Activated naive CD4-positive, alpha-beta T cell treated with anti-CD3 and anti-CD28 coated beads, Interleukin-2, amount 10 ng/mL, durations not matched to agents 7 days and 5 days (primary cell): Measurements from ENCODE around the gene BRCA1.
A peak's percentile ranks its signal among the peaks of the same experiment; 100 is the strongest.
"Not testable (repeated sequence)": the region's sequence is repeated elsewhere in the genome, so short reads cannot be mapped to it uniquely, and the experiment has no call there.

Experiments used
- CTCF ChIA-PET: fragments of 350-600 bp; sonication (Branson Sonifier 250); formaldehyde crosslinking; loops from one replicate; lab custom pipeline; 2021; ENCODE audit warnings: antibody characterized with exemption; lab: Charles Lee
- DNase-seq: peaks from one replicate; pipeline ENCODE4 v3.0.0-alpha.2; 2020
- H3K27ac Mint-ChIP-seq: one replicate; pipeline ENCODE4 v1.8.0; 2021; ENCODE audit warnings: mild to moderate bottlenecking, moderate library complexity, mixed read lengths
- H3K27me3 Mint-ChIP-seq: one replicate; pipeline ENCODE4 v1.8.0; 2021; ENCODE audit warnings: mild to moderate bottlenecking, mixed read lengths
- H3K36me3 Mint-ChIP-seq: one replicate; pipeline ENCODE4 v1.8.0; 2021; ENCODE audit warnings: mixed read lengths
- H3K4me1 Mint-ChIP-seq: one replicate; pipeline ENCODE4 v1.8.0; 2021; ENCODE audit warnings: mixed read lengths
- H3K4me3 Mint-ChIP-seq: one replicate; pipeline ENCODE4 v1.8.0; 2021; ENCODE audit warnings: mild to moderate bottlenecking, moderate library complexity, mixed read lengths
- H3K9me3 Mint-ChIP-seq: one replicate; pipeline ENCODE4 v1.8.0; 2021; ENCODE audit warnings: mixed read lengths

The BRCA1 gene

DNA sequence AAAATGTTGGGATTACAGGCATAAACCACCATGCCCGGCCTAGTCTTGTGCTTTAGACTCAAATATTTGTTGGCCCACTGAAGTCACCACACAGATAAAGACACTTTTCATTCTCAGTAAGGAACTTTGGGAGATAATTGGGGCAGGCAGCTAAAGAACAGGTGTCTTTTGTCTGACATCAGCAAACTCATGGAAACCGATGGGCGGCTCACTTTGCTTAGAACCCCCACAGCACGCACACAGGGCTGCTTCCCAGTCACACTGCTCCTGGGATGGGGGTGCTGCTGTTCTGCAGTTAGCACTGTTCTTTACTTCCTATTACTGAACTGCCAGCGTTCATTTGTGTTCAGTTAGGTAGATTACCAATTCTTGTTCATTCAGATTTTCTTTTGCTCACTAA, 18.0 kb upstream of the BRCA1 start:
- H3K36me3 Mint-ChIP-seq: no peaks in the 10 kb centered on the region
- H3K9me3 Mint-ChIP-seq: no peaks in the 10 kb centered on the region
- H3K4me1 Mint-ChIP-seq: no peaks in the 10 kb centered on the region
- H3K27me3 Mint-ChIP-seq: no peaks in the 10 kb centered on the region
- H3K4me3 Mint-ChIP-seq: no peak overlapping the region
- CTCF ChIA-PET: no interaction called here
- H3K27ac Mint-ChIP-seq: no peak overlapping the region
- DNase-seq: no peak

DNA sequence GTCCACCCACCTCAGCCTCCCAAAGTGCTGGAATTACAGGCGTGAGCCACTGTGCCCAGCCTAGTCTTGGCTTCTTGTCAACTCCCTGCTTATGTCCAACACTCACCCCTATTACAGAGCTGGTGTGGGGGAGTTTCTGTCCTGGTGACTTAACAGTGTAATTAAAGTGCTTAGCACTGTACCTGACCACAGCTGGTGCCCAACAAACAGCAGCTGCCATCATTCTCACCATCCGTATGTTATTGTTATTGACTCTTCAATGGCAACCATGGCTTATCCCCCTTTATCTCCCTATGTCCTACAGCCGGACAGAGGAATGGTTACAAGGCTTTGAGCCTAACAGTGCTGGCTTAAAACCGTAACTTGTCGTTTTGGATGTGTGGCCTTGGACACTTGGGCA, 17.0 kb upstream of the BRCA1 start:
- Mint-ChIP-seq H3K4me1 (no peaks in the 10 kb centered on the region), H3K4me3 (no peak overlapping the region), H3K27ac (no peak overlapping the region), H3K27me3 (no peaks in the 10 kb centered on the region), H3K9me3 (no peaks in the 10 kb centered on the region), H3K36me3 (no peaks in the 10 kb centered on the region)
- DNase-seq: no peak
- CTCF ChIA-PET: no interaction called here

DNA sequence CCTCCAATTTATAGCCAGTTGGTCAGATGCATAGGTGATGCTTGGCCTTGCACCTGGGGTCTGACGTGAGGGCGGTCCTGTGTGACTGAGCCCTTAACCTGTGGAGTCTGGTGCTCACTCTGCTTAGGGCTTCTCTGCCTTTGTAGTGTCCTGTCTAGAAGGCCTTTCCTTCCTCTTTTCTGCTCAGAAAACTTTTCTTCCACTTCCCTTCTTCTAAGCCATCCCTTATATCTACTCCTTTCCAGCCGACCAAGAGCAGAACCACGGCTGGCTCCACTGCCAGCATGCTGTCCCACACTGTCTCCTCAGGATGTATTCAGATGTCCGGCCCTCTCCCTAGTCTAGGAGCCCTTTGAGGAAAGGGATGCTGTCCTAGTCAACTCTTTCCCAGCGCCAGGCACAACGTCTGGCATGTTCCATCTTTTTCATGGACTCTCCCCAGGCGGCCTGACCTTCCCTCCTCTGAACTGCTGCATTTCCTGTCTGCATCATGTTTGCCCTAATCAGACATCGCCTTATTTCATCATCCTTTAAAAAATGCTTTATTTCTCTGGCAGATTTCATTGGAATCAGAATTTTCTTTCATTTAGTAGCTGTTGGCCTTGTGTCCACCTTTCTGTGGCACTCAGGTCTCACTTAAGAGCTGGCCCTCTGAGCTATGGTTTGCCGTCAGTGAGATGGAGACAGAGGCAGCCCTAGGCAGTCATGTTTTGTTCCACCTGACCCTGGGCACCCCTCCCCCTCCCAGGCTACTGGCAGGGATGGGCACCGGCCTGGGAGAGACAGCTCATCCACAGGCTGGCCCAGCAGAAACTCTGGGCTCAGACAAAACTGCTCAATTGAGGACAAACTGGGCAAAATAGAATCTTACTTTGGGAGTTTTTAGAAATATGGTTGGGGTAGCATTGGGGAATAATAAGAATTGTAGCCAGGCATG, 15.5 kb upstream of the BRCA1 start:
- CTCF ChIA-PET: no interaction called here

DNA sequence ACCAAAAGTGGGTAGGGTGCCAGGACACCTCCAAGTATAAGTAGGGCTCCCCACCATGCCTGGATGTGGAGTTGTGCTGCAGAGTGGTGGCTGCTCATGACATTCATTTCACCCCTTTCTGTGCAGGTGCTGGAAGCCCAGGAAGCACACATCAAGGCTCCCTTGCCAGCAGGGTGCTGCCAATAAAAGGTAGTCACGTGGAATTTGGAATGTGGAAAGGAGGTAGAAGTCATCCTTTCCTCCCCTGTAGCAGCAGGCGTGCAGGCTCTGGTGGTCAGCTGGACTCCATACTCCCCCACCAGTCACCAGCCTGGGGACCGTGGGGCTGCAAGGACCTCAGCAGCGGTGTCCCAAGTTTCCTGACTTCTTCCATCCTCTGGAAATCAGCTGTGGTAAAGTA, 13.4 kb upstream of the BRCA1 start:
- CTCF ChIA-PET, H3K27me3 Mint-ChIP-seq, H3K4me3 Mint-ChIP-seq: not testable (repeated sequence)

More for the DNA sequence above, 15.5 kb upstream of the BRCA1 start:
- Mint-ChIP-seq H3K27me3 (no peaks in the 10 kb centered on the region), H3K27ac (no peak overlapping the region), H3K36me3 (no peaks in the 10 kb centered on the region), H3K4me1 (peaks cover 10% of the 10 kb centered on the region), H3K4me3 (no peak overlapping the region), H3K9me3 (no peaks in the 10 kb centered on the region)
- DNase-seq: no peak

DNA sequence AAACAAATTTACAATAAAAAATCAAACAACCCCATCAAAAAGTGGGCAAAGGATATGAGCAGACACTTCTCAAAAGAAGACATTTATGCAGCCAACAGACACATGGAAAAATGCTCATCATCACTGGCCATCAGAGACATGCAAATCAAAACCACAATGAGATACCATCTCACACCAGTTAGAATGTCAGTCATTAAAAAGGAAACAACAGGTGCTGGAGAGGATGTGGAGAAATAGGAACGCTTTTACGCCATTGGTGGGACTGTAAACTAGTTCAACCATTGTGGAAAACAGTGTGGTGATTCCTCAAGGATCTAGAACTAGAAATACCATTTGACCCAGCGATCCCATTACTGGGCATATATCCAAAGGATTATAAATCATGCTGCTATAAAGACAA, 11.4 kb upstream of the BRCA1 start:
- H3K9me3 Mint-ChIP-seq, H3K27me3 Mint-ChIP-seq, H3K27ac Mint-ChIP-seq, H3K4me3 Mint-ChIP-seq, CTCF ChIA-PET, DNase-seq: not testable (repeated sequence)
- Mint-ChIP-seq H3K36me3 (peaks cover 16% of the 10 kb centered on the region), H3K4me1 (peaks cover 10% of the 10 kb centered on the region)

More for the DNA sequence above, 13.4 kb upstream of the BRCA1 start:
- not testable (repeated sequence) for DNase-seq, H3K27ac Mint-ChIP-seq, H3K9me3 Mint-ChIP-seq
- peaks cover 12% of the 10 kb centered on the region for H3K36me3 Mint-ChIP-seq
- H3K4me1 Mint-ChIP-seq: peaks cover 10% of the 10 kb centered on the region

DNA sequence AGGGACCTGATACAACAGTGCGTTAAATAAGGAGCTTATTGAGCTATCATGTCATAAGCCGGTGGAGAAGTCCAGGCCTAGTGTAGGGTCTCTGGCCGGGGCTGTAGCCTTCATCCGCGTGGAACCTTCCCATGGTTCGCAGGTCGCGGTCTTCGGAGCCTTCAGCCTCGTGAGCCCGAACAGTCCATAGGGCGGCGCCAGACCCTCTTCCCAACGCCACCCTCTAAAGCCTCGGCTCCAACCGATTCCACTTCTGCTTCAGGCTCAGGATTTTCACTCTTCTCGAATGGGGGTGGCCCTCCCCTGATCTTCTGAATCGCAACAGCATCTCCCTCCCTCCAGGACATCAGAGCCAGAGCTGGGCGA, 10.3 kb upstream of the BRCA1 start:
- Mint-ChIP-seq H3K27me3 (no peaks in the 10 kb centered on the region), H3K9me3 (no peaks in the 10 kb centered on the region), H3K36me3 (peaks cover 16% of the 10 kb centered on the region), H3K4me1 (peaks cover 14% of the 10 kb centered on the region), H3K27ac (no peak overlapping the region), H3K4me3 (no peak overlapping the region)
- no peak for DNase-seq
- CTCF ChIA-PET: no interaction called here

DNA sequence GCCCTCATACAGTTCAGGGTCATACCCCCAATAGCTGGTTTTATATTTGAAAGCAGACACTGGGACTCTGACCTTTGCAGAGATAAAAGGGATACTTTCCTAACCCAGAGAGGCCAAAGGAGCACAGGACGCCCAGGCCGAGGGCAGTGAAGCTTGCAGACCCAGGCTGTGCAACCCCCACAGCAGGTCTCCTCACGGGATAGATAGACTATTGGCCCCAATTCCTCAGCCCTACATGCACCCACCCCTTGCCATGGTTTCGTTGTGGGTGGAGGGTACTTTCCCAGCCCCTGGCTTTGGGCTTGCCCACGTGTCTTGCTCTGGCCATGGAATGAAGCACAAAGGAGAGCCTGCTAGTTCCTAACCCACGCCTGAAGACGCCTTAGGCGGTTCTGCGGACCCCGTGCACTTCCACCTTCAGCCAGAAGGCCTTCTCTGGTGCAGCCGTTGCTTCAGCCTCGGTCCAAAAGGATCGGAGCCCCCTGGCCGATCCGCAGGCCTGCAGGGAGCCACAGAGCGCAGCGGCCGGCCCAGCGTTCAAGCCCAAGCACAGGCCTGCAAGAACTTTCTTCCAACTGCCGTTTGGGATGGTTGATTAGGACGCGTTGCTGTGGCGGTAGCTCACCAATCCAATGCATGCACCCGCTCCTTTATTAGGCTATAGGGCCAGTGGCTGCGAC, 9.8 kb upstream of the BRCA1 start:
- Mint-ChIP-seq H3K4me3 (no peak overlapping the region), H3K4me1 (peaks cover 14% of the 10 kb centered on the region), H3K27ac (no peak overlapping the region), H3K36me3 (peaks cover 16% of the 10 kb centered on the region), H3K9me3 (no peaks in the 10 kb centered on the region), H3K27me3 (no peaks in the 10 kb centered on the region)
- CTCF ChIA-PET: no interaction called here
- DNase-seq: no peak

DNA sequence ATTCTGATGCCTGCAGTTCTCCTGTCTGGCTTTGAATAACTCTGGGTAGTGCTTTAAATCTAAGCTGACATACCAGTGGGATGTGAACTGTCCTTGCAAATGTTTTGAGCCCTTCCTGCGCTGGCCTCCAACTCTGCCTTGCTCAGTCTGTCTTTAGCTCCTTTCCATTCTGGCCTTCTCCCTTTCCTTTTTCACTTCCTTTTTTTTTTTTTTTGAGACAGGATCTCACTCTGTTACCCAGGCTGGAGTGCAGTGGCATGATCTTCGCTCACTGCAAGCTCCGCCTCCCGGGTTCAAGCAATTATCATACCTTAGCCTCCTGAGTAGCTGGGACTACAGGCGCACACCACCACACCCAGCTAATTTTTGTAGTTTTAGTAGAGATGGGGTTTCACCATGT, 8.3 kb upstream of the BRCA1 start:
- DNase-seq, CTCF ChIA-PET, H3K27ac Mint-ChIP-seq, H3K4me3 Mint-ChIP-seq, H3K27me3 Mint-ChIP-seq, H3K9me3 Mint-ChIP-seq: not testable (repeated sequence)
- Mint-ChIP-seq H3K4me1 (peaks cover 14% of the 10 kb centered on the region), H3K36me3 (peaks cover 17% of the 10 kb centered on the region)

DNA sequence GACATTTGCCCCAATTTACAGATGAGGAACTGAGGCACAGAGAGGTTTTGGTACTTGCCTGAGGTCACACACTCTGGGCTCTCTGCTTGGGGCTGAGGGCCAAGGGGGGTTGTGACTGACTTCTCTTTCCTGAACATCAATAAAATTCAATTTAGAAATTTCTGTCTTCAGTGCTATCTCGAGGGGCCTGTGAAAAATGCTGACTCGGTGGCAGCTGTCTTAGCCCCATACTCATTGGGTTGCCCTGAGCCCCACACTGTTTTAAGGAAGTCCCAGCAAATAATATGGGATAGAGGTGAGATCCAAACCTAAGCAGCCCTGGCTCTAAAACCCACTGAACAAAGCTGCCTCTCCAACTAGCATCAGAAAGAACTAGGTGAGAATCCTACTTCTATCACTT, 7.0 kb upstream of the BRCA1 start:
- CTCF ChIA-PET: interaction anchor here (0.6 kb wide), 1 partner anchor 22 kb away, joined by 3 read pairs; no protein-coding TSS in a partner anchor
- Mint-ChIP-seq H3K27me3 (no peaks in the 10 kb centered on the region), H3K4me3 (no peak overlapping the region), H3K9me3 (no peaks in the 10 kb centered on the region), H3K27ac (no peak overlapping the region), H3K36me3 (peaks cover 27% of the 10 kb centered on the region), H3K4me1 (peaks cover 18% of the 10 kb centered on the region)
- no peak for DNase-seq

DNA sequence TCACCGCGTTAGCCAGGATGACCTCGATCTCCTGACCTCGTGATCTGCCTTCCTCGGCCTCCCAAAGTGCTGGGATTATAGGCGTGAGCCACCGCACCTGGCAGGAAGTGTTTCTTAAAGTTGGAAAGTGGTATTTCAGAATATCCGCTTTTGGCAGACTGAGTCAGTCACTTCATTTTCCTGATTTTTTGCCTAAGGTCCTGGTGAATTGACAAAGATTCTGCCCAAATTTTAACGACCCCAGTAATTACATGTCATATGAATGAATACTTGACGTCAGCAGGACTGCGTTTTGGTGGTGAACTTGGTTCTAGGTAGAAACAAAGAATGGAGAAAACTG, 4.5 kb upstream of the BRCA1 start:
- Mint-ChIP-seq H3K4me1 (peaks cover 22% of the 10 kb centered on the region), H3K9me3 (no peaks in the 10 kb centered on the region), H3K27ac (no peak overlapping the region), H3K4me3 (no peak overlapping the region), H3K36me3 (peaks cover 35% of the 10 kb centered on the region), H3K27me3 (no peaks in the 10 kb centered on the region)
- no peak for DNase-seq
- CTCF ChIA-PET: no interaction called here

DNA sequence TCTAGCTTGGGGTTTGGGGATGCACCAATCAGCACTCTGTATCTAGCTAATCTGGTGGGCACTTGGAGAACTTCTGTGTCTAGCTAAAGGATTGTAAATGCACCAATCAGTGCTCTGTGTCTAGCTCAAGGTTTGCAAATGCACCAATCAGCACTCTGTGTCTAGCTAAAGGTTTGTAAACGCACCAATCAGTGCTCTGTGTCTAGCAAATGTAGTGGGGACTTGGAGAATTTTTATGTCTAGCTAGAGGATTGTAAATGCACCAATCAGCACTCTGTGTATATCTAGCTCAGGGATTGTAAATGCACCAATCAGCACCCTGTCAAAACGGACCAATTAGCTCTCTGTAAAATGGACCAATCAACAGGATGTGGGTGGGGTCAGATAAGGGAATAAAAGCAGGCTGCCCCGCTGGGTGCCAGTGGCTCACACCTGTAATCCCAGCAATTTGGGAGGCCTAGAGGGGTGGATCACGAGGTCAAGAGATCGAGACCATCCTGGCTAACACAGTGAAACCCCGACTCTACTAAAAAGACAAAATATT, 2.2 kb upstream of the BRCA1 start:
- H3K9me3 Mint-ChIP-seq, H3K27me3 Mint-ChIP-seq, CTCF ChIA-PET, DNase-seq: not testable (repeated sequence)
- Mint-ChIP-seq H3K27ac (peak overlapping the region; percentile 77), H3K36me3 (peaks cover 25% of the 10 kb centered on the region), H3K4me3 (peak overlapping the region; percentile 65), H3K4me1 (peaks cover 34% of the 10 kb centered on the region)

DNA sequence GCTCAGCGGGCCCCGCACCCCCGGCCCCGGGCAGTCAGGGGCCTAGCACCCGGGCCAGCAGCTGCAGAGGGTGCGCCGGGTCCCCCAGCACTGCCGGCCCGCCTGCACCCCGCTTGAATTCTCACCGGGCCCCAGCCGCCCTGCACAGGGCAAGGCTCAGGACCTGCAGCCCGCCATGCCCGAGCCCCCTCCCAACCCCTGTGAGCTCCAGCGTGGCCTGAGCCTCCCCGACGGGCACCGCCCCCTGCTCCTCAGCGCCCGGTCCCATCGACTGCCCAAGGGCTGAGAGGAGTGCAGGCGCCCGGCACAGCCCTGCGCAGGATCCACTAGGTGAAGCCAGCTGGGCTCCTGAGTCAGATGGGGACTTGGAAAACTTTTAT, 1.7 kb upstream of the BRCA1 start:
- Mint-ChIP-seq H3K4me1 (peaks cover 37% of the 10 kb centered on the region), H3K4me3 (peak overlapping the region; percentile 65), H3K27me3 (no peaks in the 10 kb centered on the region), H3K9me3 (no peaks in the 10 kb centered on the region), H3K36me3 (peaks cover 29% of the 10 kb centered on the region), H3K27ac (peak overlapping the region; percentile 77)
- CTCF ChIA-PET: no interaction called here
- no peak for DNase-seq

DNA sequence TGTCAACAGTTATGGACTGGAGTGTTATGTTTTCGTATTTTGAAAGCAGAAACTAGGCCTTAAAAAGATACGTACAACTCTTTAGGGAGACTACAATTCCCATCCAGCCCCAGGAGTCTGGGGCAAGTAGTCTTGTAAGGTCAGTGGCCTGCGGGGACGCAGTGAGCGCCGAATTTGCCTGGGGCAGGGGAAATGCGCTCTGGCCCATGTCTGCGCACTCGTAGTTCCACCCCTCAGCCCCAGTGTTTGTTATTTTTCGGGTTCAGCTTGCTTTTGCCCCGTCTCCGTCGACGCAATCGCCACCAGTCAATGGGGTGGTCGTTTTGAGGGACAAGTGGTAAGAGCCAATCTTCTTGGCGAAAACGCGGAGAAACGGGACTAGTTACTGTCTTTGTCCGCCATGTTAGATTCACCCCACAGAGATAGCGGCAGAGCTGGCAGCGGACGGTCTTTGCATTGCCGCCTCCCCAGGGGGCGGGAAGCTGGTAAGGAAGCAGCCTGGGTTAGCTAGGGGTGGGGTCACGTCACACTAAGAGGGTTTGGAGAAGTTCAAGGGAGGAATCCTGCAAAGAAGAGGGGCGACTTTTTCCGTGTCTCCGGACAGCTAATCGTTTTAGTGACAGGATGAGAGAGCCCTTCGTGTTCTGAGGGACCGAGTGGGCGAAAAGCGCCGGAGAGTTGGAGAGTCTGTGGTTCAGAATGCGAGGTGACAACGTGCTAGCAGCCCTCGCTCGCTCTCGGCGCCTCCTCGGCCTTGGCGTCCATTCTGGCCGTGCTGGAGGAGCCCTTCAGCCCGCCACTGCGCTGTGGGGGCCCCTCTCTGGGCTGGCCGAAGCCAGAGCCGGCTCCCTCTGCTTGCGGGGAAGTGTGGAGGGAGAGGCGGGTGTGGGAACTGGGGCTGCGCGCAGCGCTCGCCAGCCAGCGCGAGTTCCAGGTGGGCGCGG, 1.1 kb upstream of the BRCA1 start:
- DNase-seq: no peak
- Mint-ChIP-seq H3K9me3 (no peaks in the 10 kb centered on the region), H3K27me3 (no peaks in the 10 kb centered on the region), H3K4me3 (peak overlapping the region; percentile 98), H3K4me1 (peaks cover 39% of the 10 kb centered on the region), H3K27ac (peak overlapping the region; percentile 96), H3K36me3 (peaks cover 31% of the 10 kb centered on the region)
- CTCF ChIA-PET: no interaction called here
